Astrocyte (in vitro differentiated cells and primary cell): ENCODE data around the gene TMBIM1. TPM values are rescaled to one million over a fixed set of nuclear protein-coding genes. Genes with fewer than 3 reads are reported as not detected.

Experiments
- DNase-seq: peaks from one replicate; pipeline ENCODE4 v3.0.0-alpha.2; 2010; ENCODE audit warnings: low read depth
- FAIRE-seq: peaks from 2 replicates; lab custom pipeline; 2011; peaks lifted over from hg19 to GRCh38; lab: Jason Lieb, UNC
- H2AFZ ChIP-seq: 2 replicates; pipeline ENCODE4 v1.6.0; 2012; ENCODE audit warnings: low read depth, low read length, inconsistent platforms
- H3K27ac ChIP-seq: 2 replicates; pipeline ENCODE4 v1.5.1; 2011; ENCODE audit warnings: low read depth, low read length, inconsistent platforms
- H3K27me3 ChIP-seq: 2 replicates; pipeline ENCODE4 v1.6.0; 2011; ENCODE audit warnings: low read length, inconsistent platforms; ENCODE audit not compliant: insufficient read depth
- H3K36me3 ChIP-seq: 2 replicates; pipeline ENCODE4 v1.5.1; 2011; ENCODE audit warnings: low read length, inconsistent platforms; ENCODE audit not compliant: insufficient read depth
- H3K4me1 ChIP-seq: 2 replicates; pipeline ENCODE4 v1.5.1; 2011; ENCODE audit warnings: low read length, inconsistent platforms; ENCODE audit not compliant: insufficient read depth
- H3K4me2 ChIP-seq: 2 replicates; pipeline ENCODE4 v1.6.0; 2012; ENCODE audit warnings: low read length, inconsistent platforms
- H3K4me3 ChIP-seq: 2 replicates; pipeline ENCODE4 v1.5.1; 2011; ENCODE audit warnings: low read depth, mild to moderate bottlenecking, low read length, inconsistent platforms; ENCODE audit not compliant: insufficient read depth
- H3K79me2 ChIP-seq: 2 replicates; pipeline ENCODE4 v1.6.0; 2012; ENCODE audit warnings: mild to moderate bottlenecking, low read length, inconsistent platforms; ENCODE audit not compliant: insufficient read depth
- H3K9ac ChIP-seq: 2 replicates; pipeline ENCODE4 v1.6.0; 2012; ENCODE audit warnings: mild to moderate bottlenecking, low read length, inconsistent platforms
- H3K9me3 ChIP-seq: 2 replicates; pipeline ENCODE4 v1.5.1; 2012; ENCODE audit warnings: low read depth, mild to moderate bottlenecking, low read length, inconsistent platforms; ENCODE audit not compliant: insufficient read depth
- H4K20me1 ChIP-seq: 2 replicates; pipeline ENCODE4 v1.6.0; 2012; ENCODE audit warnings: low read length, inconsistent platforms; ENCODE audit not compliant: insufficient read depth
- H3K27ac Mint-ChIP-seq: one replicate; pipeline ENCODE4 v1.8.0; 2021; ENCODE audit warnings: mild to moderate bottlenecking, mixed read lengths; ENCODE audit not compliant: unreplicated experiment
- H3K27me3 Mint-ChIP-seq: one replicate; pipeline ENCODE4 v1.8.0; 2021; ENCODE audit warnings: low read depth, mixed read lengths; ENCODE audit not compliant: unreplicated experiment
- H3K36me3 Mint-ChIP-seq: one replicate; pipeline ENCODE4 v1.8.0; 2021; ENCODE audit warnings: low read depth, mixed read lengths; ENCODE audit not compliant: unreplicated experiment
- H3K4me1 Mint-ChIP-seq: one replicate; pipeline ENCODE4 v1.8.0; 2021; ENCODE audit warnings: low read depth, mixed read lengths; ENCODE audit not compliant: unreplicated experiment
- H3K4me3 Mint-ChIP-seq: one replicate; pipeline ENCODE4 v1.8.0; 2021; ENCODE audit warnings: mild to moderate bottlenecking, moderate library complexity, mixed read lengths; ENCODE audit not compliant: unreplicated experiment
- H3K9me3 Mint-ChIP-seq: one replicate; pipeline ENCODE4 v1.8.0; 2021; ENCODE audit warnings: mild to moderate bottlenecking, mixed read lengths; ENCODE audit not compliant: unreplicated experiment
- EZH2 ChIP-seq: IDR thresholded peaks from 2 replicates; pipeline ENCODE4 v1.6.1; 2012; ENCODE audit warnings: mild to moderate bottlenecking, low read length, inconsistent platforms; ENCODE audit not compliant: insufficient read depth
- total RNA-seq: library from RNA; stranded (reverse); gene quantifications from 2 replicates; pipeline ENCODE4 v1.2.1, GENCODE V29; 2021
- TF ChIP-seq, protein P1 (sequence below): IDR thresholded peaks from 2 replicates; pipeline ENCODE4 v1.5.1; 2011; ENCODE audit warnings: low read depth, mild to moderate bottlenecking, inconsistent platforms, low read length, moderate library complexity; ENCODE audit not compliant: insufficient read depth

The TMBIM1 gene
- total RNA-seq, 1 donor from 2014 or later, result 37.2 TPM

- H3K9ac ChIP-seq, result no peak overlapping the region
- H4K20me1 ChIP-seq, result peaks cover 64% of the 10 kb centered on the region
- peaks cover 44% of the 10 kb centered on the region for H3K4me1 Mint-ChIP-seq
- no peak overlapping the region for H2AFZ ChIP-seq
- H3K4me1 ChIP-seq, result peaks cover 19% of the 10 kb centered on the region
- H3K27me3 Mint-ChIP-seq, result no peaks in the 10 kb centered on the region
- peak; percentile 50 for FAIRE-seq
- H3K27me3 ChIP-seq, result no peaks in the 10 kb centered on the region
- H3K79me2 ChIP-seq, result peaks cover 10% of the 10 kb centered on the region
- peak overlapping the region; percentile 14 for H3K27ac Mint-ChIP-seq
- no peaks in the 10 kb centered on the region for H3K9me3 ChIP-seq
- peak; percentile 56 for DNase-seq
- no peak for TF ChIP-seq EZH2
- TF ChIP-seq, protein P1, sequence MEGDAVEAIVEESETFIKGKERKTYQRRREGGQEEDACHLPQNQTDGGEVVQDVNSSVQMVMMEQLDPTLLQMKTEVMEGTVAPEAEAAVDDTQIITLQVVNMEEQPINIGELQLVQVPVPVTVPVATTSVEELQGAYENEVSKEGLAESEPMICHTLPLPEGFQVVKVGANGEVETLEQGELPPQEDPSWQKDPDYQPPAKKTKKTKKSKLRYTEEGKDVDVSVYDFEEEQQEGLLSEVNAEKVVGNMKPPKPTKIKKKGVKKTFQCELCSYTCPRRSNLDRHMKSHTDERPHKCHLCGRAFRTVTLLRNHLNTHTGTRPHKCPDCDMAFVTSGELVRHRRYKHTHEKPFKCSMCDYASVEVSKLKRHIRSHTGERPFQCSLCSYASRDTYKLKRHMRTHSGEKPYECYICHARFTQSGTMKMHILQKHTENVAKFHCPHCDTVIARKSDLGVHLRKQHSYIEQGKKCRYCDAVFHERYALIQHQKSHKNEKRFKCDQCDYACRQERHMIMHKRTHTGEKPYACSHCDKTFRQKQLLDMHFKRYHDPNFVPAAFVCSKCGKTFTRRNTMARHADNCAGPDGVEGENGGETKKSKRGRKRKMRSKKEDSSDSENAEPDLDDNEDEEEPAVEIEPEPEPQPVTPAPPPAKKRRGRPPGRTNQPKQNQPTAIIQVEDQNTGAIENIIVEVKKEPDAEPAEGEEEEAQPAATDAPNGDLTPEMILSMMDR, result no peak
- H3K36me3 ChIP-seq, result peaks cover 58% of the 10 kb centered on the region
- peak overlapping the region; percentile 36 for H3K27ac ChIP-seq
- H3K4me3 ChIP-seq, result no peak overlapping the region
- no peaks in the 10 kb centered on the region for H3K9me3 Mint-ChIP-seq
- H3K4me2 ChIP-seq, result no peak overlapping the region
- no peak overlapping the region for H3K4me3 Mint-ChIP-seq
- peaks cover 22% of the 10 kb centered on the region for H3K36me3 Mint-ChIP-seq
Observed at GRCh38 chr2:218255446-218255845, 36.9 kb downstream of the TMBIM1 start.

GRCh38 chr2:218253232-218253625, 39.1 kb downstream of the TMBIM1 start:
- H3K27me3 Mint-ChIP-seq, result no peaks in the 10 kb centered on the region
- no peak for FAIRE-seq

More at GRCh38 chr2:218253232-218253625, 39.1 kb downstream of the TMBIM1 start:
- H2AFZ ChIP-seq, result no peak overlapping the region
- H3K4me3 ChIP-seq, result no peak overlapping the region
- H3K4me3 Mint-ChIP-seq, result no peak overlapping the region
- H3K4me1 Mint-ChIP-seq, result peaks cover 29% of the 10 kb centered on the region
- peaks cover 6% of the 10 kb centered on the region for H3K4me1 ChIP-seq
- H3K27ac ChIP-seq, result no peak overlapping the region
- no peaks in the 10 kb centered on the region for H3K9me3 Mint-ChIP-seq
- H3K27me3 ChIP-seq, result no peaks in the 10 kb centered on the region
- H3K9ac ChIP-seq, result peak overlapping the region; percentile 46
- peaks cover 21% of the 10 kb centered on the region for H3K79me2 ChIP-seq
- peaks cover 78% of the 10 kb centered on the region for H3K36me3 ChIP-seq
- peaks cover 37% of the 10 kb centered on the region for H3K36me3 Mint-ChIP-seq
- no peaks in the 10 kb centered on the region for H3K9me3 ChIP-seq
- no peak for DNase-seq
- no peak overlapping the region for H3K4me2 ChIP-seq
- no peak for TF ChIP-seq EZH2
- TF ChIP-seq, protein P1, result no peak
- no peak overlapping the region for H3K27ac Mint-ChIP-seq
- H4K20me1 ChIP-seq, result peaks cover 82% of the 10 kb centered on the region
